T-helper 2 cell (primary cell): Measurements from ENCODE around the gene CSF2.

Experiments used
- DNase-seq, 5 experiments: peaks; one replicate each; pipeline versions ENCODE4 v3.0.0 to v3.0.0-alpha.2; 2012 to 2022

CSF2 gene

GRCh38 chr5:132055441-132055807, 18.2 kb upstream of the CSF2 start:
- DNase-seq: no peak

- peak in 4 of 5 experiments; percentile 10 to 94 (median 68) for DNase-seq
Observed at GRCh38 chr5:132055808-132056609, 17.6 kb upstream of the CSF2 start.

GRCh38 chr5:132056610-132057497, 16.7 kb upstream of the CSF2 start:
- peak in 1 of 5 experiments; percentile 4 for DNase-seq

GRCh38 chr5:132057498-132058255, 15.9 kb upstream of the CSF2 start:
- DNase-seq: no peak

- DNase-seq: no peak
Observed at GRCh38 chr5:132058646-132059042, 14.9 kb upstream of the CSF2 start.

- peak in 4 of 5 experiments; percentile 6 to 89 (median 46) for DNase-seq
Observed at GRCh38 chr5:132059043-132059695, 14.4 kb upstream of the CSF2 start.

GRCh38 chr5:132059696-132060500, 13.7 kb upstream of the CSF2 start:
- DNase-seq: peak in 1 of 5 experiments; percentile 5

- DNase-seq: peak in 1 of 5 experiments; percentile 4
Observed at GRCh38 chr5:132060501-132061161, 13.0 kb upstream of the CSF2 start, which contains the start of gene IL3. IL3 (plus strand) TSS chr5:132060655; CDS start chr5:132060707, 52 bp downstream.

- peak; percentile 60 to 77 (median 66) for DNase-seq
Observed at GRCh38 chr5:132063090-132063911, 10.3 kb upstream of the CSF2 start.

- DNase-seq: peak in 1 of 5 experiments; percentile 2
Observed at GRCh38 chr5:132064140-132064539, 9.4 kb upstream of the CSF2 start.

- peak; percentile 50 to 78 (median 62) for DNase-seq
Observed at GRCh38 chr5:132064738-132065331, 8.8 kb upstream of the CSF2 start.

- DNase-seq: peak in 3 of 5 experiments; percentile 25 to 72 (median 38)
Observed at GRCh38 chr5:132065351-132065937, 8.1 kb upstream of the CSF2 start.

- DNase-seq: no peak
Observed at GRCh38 chr5:132065951-132066701, 7.5 kb upstream of the CSF2 start.

- no peak for DNase-seq
Observed at GRCh38 chr5:132066871-132067270, 6.7 kb upstream of the CSF2 start.

GRCh38 chr5:132067451-132067850, 6.1 kb upstream of the CSF2 start:
- no peak for DNase-seq

- no peak for DNase-seq
Observed at GRCh38 chr5:132067941-132068808, 5.4 kb upstream of the CSF2 start.

- DNase-seq: no peak
Observed at GRCh38 chr5:132069561-132069960, 4.0 kb upstream of the CSF2 start.
